Ishikawa (cell line): Measurements from ENCODE around the gene DGKD.

ENCODE experiments used
- CEBPB ChIP-seq: IDR thresholded peaks from 2 replicates; pipeline ENCODE4 v1.6.1; 2012
- CREB1 ChIP-seq: IDR thresholded peaks from 2 replicates; pipeline ENCODE4 v1.6.1; 2012; ENCODE audit warnings: low read depth
- EGR1 ChIP-seq: IDR thresholded peaks from 2 replicates; pipeline ENCODE4 v1.6.1; 2012
- EP300 ChIP-seq: IDR thresholded peaks from 2 replicates; pipeline ENCODE4 v1.6.1; 2012; ENCODE audit warnings: borderline replicate concordance
- FOXM1 ChIP-seq: IDR thresholded peaks from 2 replicates; pipeline ENCODE4 v1.6.1; 2012; ENCODE audit warnings: low read depth, borderline replicate concordance
- MAX ChIP-seq: IDR thresholded peaks from 2 replicates; pipeline ENCODE4 v1.6.1; 2012
- NFIC ChIP-seq: IDR thresholded peaks from 2 replicates; pipeline ENCODE4 v1.6.1; 2012
- RAD21 ChIP-seq: IDR thresholded peaks from 2 replicates; pipeline ENCODE4 v1.6.1; 2012; ENCODE audit warnings: low read depth
- REST ChIP-seq: IDR thresholded peaks from 2 replicates; pipeline ENCODE4 v1.6.1; 2012; ENCODE audit warnings: low read depth, mild to moderate bottlenecking
- TAF1 ChIP-seq: IDR thresholded peaks from 2 replicates; pipeline ENCODE4 v1.6.1; 2012; ENCODE audit warnings: low read depth, mild to moderate bottlenecking
- TCF12 ChIP-seq: IDR thresholded peaks from 2 replicates; pipeline ENCODE4 v1.6.1; 2012; ENCODE audit warnings: low read depth
- TEAD4 ChIP-seq: IDR thresholded peaks from 2 replicates; pipeline ENCODE4 v1.6.1; 2012
- YY1 ChIP-seq: IDR thresholded peaks from 2 replicates; pipeline ENCODE4 v1.6.1; 2012; ENCODE audit warnings: low read depth
- ZBTB7A ChIP-seq: IDR thresholded peaks from 2 replicates; pipeline ENCODE4 v1.6.1; 2012; ENCODE audit warnings: low read depth

DNA sequence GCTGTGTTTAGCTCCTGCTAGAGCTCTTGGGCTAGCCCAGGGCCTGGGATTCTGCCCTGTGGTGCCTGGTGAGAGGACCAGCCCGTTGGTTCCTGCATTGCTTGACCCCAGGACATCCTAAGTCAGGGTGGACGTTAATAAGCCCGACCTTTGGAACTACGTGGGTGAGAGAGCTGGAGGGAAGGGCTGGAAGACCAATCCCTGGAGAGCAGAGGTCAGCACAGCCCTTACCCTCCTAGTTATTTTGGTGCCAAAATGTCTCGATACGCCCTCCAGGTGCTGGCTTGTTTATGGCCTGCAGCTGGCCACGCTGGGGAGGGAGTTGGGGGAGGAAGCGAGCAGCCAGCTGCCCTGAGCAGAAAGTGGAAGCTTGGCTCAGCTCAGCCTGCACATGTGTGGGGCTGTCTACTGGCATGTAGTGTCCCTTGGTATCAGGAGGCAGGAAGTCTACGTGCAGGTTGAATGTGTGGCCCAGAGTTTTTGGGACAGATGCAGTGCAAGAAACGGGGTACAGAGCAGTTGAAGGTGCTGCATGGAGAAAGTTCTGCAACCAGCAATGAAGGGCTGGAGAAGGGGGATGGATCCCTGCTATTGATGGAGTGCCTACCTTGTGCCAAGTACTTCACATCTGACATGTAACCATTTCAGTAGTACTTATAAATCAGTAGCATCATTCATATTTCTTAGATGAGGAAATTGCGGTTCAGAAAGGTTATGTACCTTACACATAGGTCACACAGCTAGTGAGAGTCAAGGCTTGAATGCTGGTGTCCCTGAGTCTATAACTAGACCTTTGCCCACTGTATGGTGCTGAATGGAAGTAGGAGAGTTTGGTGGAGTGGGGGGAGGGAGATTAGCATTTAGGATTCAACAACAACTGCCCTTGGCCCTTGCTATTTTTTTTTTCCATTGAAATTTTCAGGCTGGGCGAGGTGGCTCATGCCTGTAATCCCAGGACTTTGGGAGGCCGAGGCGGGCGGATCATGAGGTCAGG, 5.0 kb upstream of the DGKD start:
- no peak for TF ChIP-seq MAX
- no peak for TF ChIP-seq CREB1
- no peak for TF ChIP-seq RAD21
- no peak for TF ChIP-seq FOXM1
- no peak for TF ChIP-seq EP300
- no peak for TF ChIP-seq YY1
- no peak for TF ChIP-seq TAF1
- TF ChIP-seq TCF12: no peak
- no peak for TF ChIP-seq REST
- no peak for TF ChIP-seq TEAD4
- no peak for TF ChIP-seq NFIC
- TF ChIP-seq EGR1: no peak
- TF ChIP-seq CEBPB: no peak
- TF ChIP-seq ZBTB7A: no peak
